GM12891 (cell line): ENCODE measurements around the gene TMEM222. TPM values are rescaled to one million over a fixed set of nuclear protein-coding genes. Genes with fewer than 3 reads are reported as not detected.
"Not testable (repeated sequence)": the region's sequence is repeated elsewhere in the genome, so short reads cannot be mapped to it uniquely, and the experiment has no call there.

Experiments used
- DNase-seq: peaks from one replicate; pipeline ENCODE4 v3.0.0; 2011; ENCODE audit warnings: low spot score; ENCODE audit not compliant: insufficient read length
- FAIRE-seq: peaks from 2 replicates; lab custom pipeline; 2011; peaks lifted over from hg19 to GRCh38; lab: Jason Lieb, UNC
- PAX5 ChIP-seq: IDR thresholded peaks from 2 replicates; pipeline ENCODE4 v1.6.1; 2011; ENCODE audit warnings: low read length, moderate library complexity, mild to moderate bottlenecking; ENCODE audit not compliant: insufficient read depth, severe bottlenecking
- POLR2A ChIP-seq: IDR thresholded peaks from 2 replicates; pipeline ENCODE4 v1.6.1; 2011; ENCODE audit warnings: low read depth, low read length, control low read depth
- POLR2AphosphoS5 ChIP-seq: IDR thresholded peaks from 2 replicates; pipeline ENCODE4 v1.6.1; 2011; ENCODE audit warnings: low read depth, low read length, control low read depth
- POU2F2 ChIP-seq: IDR thresholded peaks from 2 replicates; pipeline ENCODE4 v1.6.1; 2011; ENCODE audit warnings: low read depth, mild to moderate bottlenecking, control low read depth, low read length, moderate library complexity
- SPI1 ChIP-seq: IDR thresholded peaks from 2 replicates; pipeline ENCODE4 v1.6.1; 2011; ENCODE audit warnings: low read depth, low read length, control low read depth
- TAF1 ChIP-seq: IDR thresholded peaks from 2 replicates; pipeline ENCODE4 v1.6.1; 2011; ENCODE audit warnings: low read depth, low read length, control low read depth
- polyA plus RNA-seq: library from polyadenylated mRNA; unstranded; fragments of >200 nt; gene quantifications from one replicate; pipeline ENCODE4 v1.2.1, GENCODE V29; 2012; ENCODE audit warnings: low read depth, missing spikeins, inconsistent platforms; ENCODE audit not compliant: missing spikeins

The TMEM222 gene, protein sequence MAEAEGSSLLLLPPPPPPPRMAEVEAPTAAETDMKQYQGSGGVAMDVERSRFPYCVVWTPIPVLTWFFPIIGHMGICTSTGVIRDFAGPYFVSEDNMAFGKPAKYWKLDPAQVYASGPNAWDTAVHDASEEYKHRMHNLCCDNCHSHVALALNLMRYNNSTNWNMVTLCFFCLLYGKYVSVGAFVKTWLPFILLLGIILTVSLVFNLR
- polyA plus RNA-seq, result 24.0 TPM

DNA sequence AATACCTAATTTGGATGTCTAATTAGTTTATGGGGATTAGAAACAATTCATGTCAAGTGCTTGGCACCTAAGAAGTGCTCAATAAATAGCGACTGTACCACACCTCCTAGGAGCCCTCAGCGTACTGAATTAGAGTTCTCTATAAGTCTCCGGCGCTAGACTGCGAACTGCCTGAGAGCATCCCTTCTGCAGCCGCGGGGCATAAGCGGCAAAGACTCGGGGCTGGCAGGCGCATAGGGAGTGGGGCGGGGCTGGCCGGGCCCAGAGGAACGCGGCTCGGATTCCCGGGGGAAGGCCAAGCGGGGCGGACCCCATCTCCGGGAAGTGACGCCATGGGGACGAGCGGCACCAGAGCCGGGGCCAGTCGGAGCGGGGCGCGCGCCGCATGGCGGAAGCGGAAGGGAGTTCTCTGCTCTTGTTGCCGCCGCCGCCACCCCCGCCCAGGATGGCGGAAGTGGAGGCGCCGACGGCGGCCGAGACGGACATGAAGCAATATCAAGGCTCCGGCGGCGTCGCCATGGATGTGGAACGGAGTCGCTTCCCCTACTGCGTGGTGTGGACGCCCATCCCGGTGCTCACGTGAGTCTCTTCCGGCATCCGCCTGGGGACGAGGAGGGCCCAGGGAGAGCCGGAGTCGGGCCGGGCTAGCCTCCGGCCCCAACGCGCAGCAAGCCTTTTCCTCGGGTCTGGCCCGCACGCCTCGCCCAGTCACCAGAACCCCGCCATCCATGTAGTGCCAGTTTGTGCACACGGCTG lies at the start of gene TMEM222:
TSS of gene TMEM222 (plus strand) at position 351 of the 756 bp plus-strand sequence. CDS start at position 386, 35 bp downstream.
- peak; percentile 96 for FAIRE-seq

DNA sequence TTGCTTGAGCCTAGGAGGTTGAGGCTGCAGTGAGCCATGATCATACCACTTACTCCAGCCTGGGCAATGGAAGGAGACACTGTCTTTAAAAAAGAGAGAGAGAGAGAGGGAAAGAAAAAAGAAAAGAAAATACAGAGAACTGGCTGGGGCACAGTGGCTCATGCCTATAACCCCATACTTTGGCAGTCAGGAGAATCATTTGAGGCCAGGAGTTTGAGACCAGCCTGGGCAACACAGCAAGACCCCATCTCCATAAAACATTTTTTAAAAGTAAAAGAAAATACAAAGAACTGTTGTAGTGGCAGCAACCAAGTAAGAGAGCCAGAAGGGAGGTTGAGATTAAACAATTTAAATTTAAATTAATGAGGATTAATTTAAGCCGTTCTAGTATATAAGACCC lies 47.8 kb upstream of the TMEM222 start:
- FAIRE-seq (no peak), DNase-seq (no peak)
- TF ChIP-seq POU2F2 (no peak), PAX5 (no peak), POLR2AphosphoS5 (no peak), SPI1 (no peak), POLR2A (no peak), TAF1 (no peak)

More for the DNA sequence above, at the start of gene TMEM222:
- TF ChIP-seq POLR2A, result peak; percentile 88
- TF ChIP-seq PAX5, result peak; percentile 87
- TF ChIP-seq SPI1, result peak; percentile 58
- peak; percentile 77; the same call in 1 of the 2 replicates for TF ChIP-seq POU2F2
- peak; percentile 89 for TF ChIP-seq POLR2AphosphoS5
- peak; percentile 74; the same call in 1 of the 2 replicates for TF ChIP-seq TAF1
- peak; percentile 99 for DNase-seq

DNA sequence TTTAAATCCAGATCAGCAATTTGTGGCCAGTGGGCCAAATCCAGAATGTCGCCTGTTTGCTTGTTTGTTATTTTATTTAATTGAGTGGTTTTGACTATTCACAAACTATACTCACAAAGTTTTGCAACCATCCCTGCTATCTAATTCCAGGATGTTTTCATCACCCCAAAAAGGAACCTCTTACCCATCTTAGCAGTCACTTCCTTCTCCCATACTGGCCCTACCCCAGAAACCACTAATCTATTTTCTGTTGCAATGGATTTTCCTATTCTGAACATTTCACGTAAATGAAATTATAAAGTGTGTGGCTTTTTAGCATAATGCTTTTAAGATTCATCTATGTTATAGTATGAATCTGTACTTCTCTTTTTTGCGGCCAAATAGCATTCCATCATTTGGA lies 46.3 kb upstream of the TMEM222 start:
- DNase-seq, result no peak
- no peak for FAIRE-seq
- no peak for TF ChIP-seq SPI1
- no peak for TF ChIP-seq POLR2A
- TF ChIP-seq TAF1, result no peak
- no peak for TF ChIP-seq POU2F2

DNA sequence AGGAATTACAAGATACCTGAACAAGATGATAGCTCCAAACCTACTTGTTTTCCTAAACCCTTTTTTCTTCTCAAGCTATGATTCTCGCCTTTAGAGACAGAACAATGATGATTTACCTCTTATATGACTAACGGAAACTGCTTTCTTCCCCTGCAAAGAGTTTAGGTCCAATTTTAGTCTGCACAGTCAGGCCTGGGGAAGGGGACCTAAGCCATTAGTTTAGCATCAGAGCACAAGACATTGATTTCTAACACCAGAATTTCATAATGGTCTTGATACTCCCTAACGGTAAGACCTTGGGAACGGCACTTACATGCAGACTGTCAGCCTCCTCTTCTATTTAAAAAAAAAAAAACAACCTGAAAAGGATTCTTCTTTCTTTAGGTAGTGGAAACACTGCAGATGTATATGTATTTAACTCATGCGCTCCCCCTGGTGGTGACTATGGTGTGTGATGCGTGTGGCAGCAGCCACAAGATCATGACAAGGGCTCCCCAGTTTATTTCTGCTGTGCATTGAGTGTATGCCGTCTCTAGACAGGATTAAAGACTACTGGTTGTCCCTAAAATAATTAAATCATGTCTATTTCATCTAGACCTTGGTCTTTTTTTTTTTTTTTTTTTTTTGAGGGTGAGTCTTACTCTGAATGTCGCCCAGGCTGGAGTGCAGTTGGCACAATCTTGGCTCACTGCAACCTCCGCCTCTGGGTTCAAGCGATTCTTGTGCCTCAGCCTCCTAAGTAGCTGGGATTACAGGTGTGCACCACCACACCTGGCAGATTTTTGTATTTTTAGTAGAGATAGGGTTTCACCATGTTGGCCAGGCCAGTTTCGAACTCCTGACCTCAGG lies 37.3 kb upstream of the TMEM222 start:
- FAIRE-seq, result peak; percentile 71

DNA sequence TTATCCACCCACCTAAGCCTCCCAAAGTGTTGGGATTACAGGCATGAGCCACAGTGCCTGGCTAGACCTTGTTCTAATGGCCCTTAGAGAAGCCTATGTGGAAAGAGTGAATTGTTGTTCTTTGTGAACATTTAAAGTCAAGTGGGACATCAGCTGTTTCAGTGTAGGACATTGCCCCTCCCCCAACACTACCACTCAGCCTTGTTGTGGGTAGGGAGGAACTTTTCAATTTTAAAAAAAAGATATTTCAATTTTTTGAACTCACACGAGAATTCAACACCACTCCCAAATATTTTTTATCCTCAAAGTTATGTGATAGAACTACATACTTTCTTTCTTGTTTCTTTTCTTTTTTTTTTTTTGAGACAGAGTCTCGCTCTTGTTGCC lies 36.7 kb upstream of the TMEM222 start:
- no peak for DNase-seq

More for the DNA sequence above, 37.3 kb upstream of the TMEM222 start:
- DNase-seq, result peak; percentile 79
- TF ChIP-seq POLR2AphosphoS5, result no peak
- no peak for TF ChIP-seq POLR2A
- no peak for TF ChIP-seq SPI1
- no peak for TF ChIP-seq PAX5
- no peak for TF ChIP-seq TAF1
- no peak for TF ChIP-seq POU2F2

DNA sequence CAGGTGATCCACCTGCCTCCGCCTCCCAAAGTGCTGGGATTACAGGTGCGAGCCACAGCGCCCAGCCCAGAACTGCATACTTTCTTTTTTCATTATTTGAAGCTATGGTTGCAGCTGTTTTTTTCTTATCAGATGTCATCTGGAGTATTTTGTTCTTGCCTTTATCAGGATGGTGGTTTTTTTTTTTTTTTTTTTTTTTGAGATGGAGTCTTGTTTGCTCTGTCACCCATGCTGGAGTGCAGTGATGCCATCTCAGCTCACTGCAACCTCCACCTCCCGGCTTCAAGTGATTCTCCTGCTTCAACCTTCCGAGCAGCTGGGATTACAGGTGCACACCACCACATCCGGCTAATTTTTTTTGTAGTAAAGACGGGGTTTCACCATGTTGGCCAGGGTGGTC lies 36.1 kb upstream of the TMEM222 start:
- not testable (repeated sequence) for FAIRE-seq, DNase-seq

More for the DNA sequence above, 36.7 kb upstream of the TMEM222 start:
- peak; percentile 16 for FAIRE-seq
- TF ChIP-seq POLR2A, result no peak
- no peak for TF ChIP-seq POLR2AphosphoS5
- TF ChIP-seq TAF1, result no peak
- no peak for TF ChIP-seq PAX5
- TF ChIP-seq POU2F2, result no peak
- TF ChIP-seq SPI1, result no peak

DNA sequence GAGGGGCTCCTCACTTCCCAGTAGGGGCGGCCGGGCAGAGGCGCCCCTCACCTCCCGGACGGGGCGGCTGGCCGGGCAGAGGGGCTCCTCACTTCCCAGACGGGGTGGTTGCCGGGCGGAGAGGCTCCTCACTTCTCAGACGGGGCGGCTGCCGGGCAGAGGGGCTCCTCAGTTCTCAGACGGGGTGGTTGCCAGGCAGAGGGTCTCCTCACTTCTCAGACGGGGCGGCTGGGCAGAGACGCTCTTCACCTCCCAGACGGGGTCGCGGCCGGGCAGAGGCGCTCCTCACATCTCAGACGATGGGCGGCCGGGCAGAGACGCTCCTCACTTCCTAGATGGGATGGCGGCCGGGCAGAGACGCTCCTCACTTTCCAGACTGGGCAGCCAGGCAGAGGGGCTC lies 32.8 kb upstream of the TMEM222 start:
- DNase-seq, FAIRE-seq: not testable (repeated sequence)

DNA sequence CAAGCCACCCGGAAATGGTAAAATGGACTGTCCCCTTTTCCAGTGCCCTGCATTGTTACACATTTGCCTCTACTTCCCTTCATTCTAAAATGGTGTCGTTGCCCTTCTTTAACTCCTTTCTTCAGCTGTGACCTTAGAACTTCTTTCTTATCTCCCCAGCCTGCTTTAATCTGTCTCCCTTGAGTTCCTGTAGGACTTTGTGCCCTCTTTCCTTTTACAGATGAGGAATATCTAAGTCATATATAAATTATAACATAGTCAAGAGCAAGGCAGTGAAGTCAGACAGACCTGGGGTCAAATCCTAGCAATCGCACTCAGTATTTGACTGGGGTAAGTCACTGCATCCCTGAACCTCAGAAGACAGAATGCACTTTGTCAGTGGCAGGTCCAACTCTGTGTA lies 31.4 kb upstream of the TMEM222 start:
- no peak for DNase-seq
- TF ChIP-seq POLR2A, result no peak
- no peak for TF ChIP-seq TAF1
- no peak for TF ChIP-seq PAX5
- no peak for TF ChIP-seq SPI1
- TF ChIP-seq POLR2AphosphoS5, result no peak
- no peak for TF ChIP-seq POU2F2
- FAIRE-seq, result no peak

DNA sequence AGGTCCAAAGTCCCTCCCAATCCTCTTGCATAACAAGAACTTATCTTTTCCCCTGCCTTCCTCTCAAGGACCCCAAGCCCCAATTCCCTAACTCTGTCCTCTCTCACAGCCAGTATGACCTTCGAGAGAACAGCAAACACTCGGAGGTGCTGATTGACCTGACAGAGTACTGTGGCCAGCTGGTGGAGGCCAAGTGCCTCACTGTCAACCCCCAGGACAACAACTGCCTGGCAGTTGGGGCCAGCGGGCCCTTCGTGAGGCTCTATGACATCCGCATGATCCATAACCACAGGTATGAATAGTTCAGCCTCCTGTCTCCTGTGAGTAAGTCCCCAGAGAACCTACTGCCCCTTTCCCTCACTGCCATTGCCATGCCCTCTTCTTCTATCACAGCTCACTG lies 29.9 kb upstream of the TMEM222 start:
- DNase-seq, result no peak
- FAIRE-seq, result no peak

DNA sequence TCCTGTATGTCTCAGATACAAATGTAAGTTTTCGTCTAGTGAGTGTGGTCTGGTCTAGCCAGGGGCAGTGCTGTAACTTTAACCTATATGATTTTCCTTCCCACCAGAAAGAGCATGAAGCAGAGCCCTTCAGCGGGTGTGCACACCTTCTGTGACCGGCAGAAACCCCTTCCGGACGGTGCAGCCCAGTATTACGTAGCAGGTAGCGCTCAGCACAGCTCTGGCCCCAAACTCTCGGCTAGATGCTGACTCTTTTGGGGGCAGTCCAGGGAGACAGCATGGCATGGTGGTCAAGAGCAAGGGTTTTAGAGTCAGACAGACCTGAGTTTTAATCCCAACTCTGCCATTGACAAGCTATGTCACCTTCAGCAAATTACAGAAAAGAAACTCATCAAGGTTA lies 28.0 kb upstream of the TMEM222 start:
- TF ChIP-seq POLR2AphosphoS5, result no peak
- DNase-seq, result no peak
- no peak for FAIRE-seq

More for the DNA sequence above, 29.9 kb upstream of the TMEM222 start:
- TF ChIP-seq POLR2AphosphoS5, result no peak
- TF ChIP-seq PAX5, result no peak
